ENCODE data around the gene AMN1. TPM values are rescaled to one million over a fixed set of nuclear protein-coding genes. Genes with fewer than 3 reads are reported as not detected.
"Not testable (repeated sequence)": the region's sequence is repeated elsewhere in the genome, so short reads cannot be mapped to it uniquely, and the experiment has no call there.

The AMN1 gene
- total RNA-seq, 2 experiments from 2014 or later, result 5.9 to 7.3 TPM

GRCh38 chr12:31728289-31728916 is 418 bp downstream of the AMN1 start:
- Mint-ChIP-seq H3K36me3 (peaks cover 20% of the 10 kb centered on the region), H3K9me3 (peaks cover 5% of the 10 kb centered on the region), H3K4me3 (peak overlapping the region; percentile 95), H3K27me3 (no peaks in the 10 kb centered on the region), H3K4me1 (peaks cover 27% of the 10 kb centered on the region), H3K27ac (peak overlapping the region; percentile 98)
- DNase-seq (no peak), ATAC-seq (ENCODE audit: low read depth) (no peak)
- POLR2A ChIA-PET, result interaction anchor here (0.6 to 3.4 kb wide), 25 partner anchors 9 to 378 kb away, joined by 3 to 24 read pairs (median 5); partner anchors contain the start of genes BICD1, ETFBKMT and RESF1

DNA sequence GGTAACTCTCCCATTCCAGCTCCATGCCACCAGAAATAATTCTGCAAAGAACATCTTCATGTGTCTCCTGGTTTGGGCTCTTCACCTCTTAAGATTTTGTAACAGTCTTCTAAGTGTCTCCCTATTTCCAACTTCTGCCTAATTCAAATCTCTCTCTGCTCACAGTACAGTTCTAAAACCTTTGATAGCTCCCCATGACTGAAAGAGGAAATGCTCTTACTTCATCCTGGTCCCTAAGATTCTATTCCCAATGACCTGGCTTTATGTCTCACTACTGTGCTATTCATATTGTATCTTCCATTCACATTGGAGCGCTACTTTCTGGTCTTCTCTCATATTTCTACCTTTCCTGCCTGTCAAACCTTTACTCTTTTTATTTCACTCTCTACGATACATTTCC is 1.6 kb downstream of the AMN1 start:
- Mint-ChIP-seq H3K36me3 (peaks cover 24% of the 10 kb centered on the region), H3K27me3 (no peaks in the 10 kb centered on the region), H3K4me1 (peaks cover 31% of the 10 kb centered on the region), H3K9me3 (peaks cover 7% of the 10 kb centered on the region), H3K4me3 (peak overlapping the region; percentile 67), H3K27ac (peak overlapping the region; percentile 63)
- POLR2A ChIA-PET, result interaction anchor here (1.0 to 3.4 kb wide), 3 partner anchors 169 to 239 kb away, joined by 3 to 17 read pairs (median 3); no protein-coding TSS in a partner anchor
- DNase-seq (no peak), ATAC-seq (ENCODE audit: low read depth) (no peak)

DNA sequence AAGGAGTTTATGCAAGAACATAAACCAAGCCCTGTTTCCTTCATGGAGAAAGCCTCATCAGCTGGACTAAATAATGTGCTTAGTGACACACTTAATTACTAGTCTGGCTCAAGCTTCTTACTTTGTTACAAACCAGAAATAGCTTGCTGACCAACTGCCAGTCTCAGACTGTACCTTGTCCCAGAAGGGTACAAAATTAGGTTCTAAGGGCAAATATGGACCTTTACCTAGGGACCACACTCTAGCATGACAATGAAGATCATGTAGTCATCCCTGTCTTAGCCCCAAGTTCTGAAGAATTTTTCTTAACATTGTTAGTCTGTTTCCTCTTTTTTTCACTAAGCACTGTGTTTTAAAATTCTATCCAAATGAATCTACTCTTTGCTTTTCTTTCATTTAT is 2.2 kb downstream of the AMN1 start:
- no peak overlapping the region for H3K4me3 Mint-ChIP-seq
- H3K9me3 Mint-ChIP-seq, result peaks cover 7% of the 10 kb centered on the region
- ATAC-seq (ENCODE audit: low read depth), result no peak

DNA sequence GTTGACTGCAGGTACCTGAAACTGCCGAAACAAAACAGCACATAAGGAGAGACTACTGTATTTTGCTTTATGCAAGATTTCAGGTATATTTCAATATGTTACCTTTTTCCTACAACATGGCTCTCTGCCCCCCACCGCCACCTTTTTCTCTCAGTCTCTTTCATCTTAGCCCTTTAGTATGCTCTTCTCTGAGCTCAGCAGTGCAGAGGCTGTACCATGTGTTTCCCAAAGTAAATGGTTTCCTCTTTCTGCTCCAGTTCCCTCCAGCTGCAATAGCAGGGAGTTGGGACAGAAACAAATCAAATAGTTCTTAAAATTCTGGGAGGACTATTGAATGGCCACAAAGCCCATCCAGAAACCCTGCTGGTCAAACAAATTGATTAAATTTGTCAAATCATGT is 4.3 kb downstream of the AMN1 start:
- POLR2A ChIA-PET, result interaction anchor here (0.6 to 2.4 kb wide), 2 partner anchors 65 to 190 kb away, joined by 4 to 7 read pairs; partner anchors contain the start of gene ETFBKMT
- ATAC-seq (ENCODE audit: low read depth) (no peak), DNase-seq (no peak)
- Mint-ChIP-seq H3K36me3 (peaks cover 22% of the 10 kb centered on the region), H3K27ac (peak overlapping the region; percentile 21), H3K4me3 (no peak overlapping the region), H3K27me3 (no peaks in the 10 kb centered on the region), H3K4me1 (peaks cover 29% of the 10 kb centered on the region), H3K9me3 (peaks cover 7% of the 10 kb centered on the region)

More for the DNA sequence above, 2.2 kb downstream of the AMN1 start:
- peaks cover 33% of the 10 kb centered on the region for H3K4me1 Mint-ChIP-seq
- no peaks in the 10 kb centered on the region for H3K27me3 Mint-ChIP-seq
- POLR2A ChIA-PET, result interaction anchor here (1.0 to 3.4 kb wide), 2 partner anchors 170 to 240 kb away, joined by 3 to 17 read pairs; no protein-coding TSS in a partner anchor
- H3K36me3 Mint-ChIP-seq, result peaks cover 26% of the 10 kb centered on the region
- no peak overlapping the region for H3K27ac Mint-ChIP-seq
- no peak for DNase-seq

- no peak for DNase-seq
- Mint-ChIP-seq H3K4me1 (peaks cover 28% of the 10 kb centered on the region), H3K27me3 (no peaks in the 10 kb centered on the region), H3K27ac (peak overlapping the region; percentile 87), H3K9me3 (peaks cover 10% of the 10 kb centered on the region), H3K36me3 (peaks cover 38% of the 10 kb centered on the region), H3K4me3 (peak overlapping the region; percentile 47)
- POLR2A ChIA-PET, result interaction anchor here (1.3 to 2.4 kb wide), 3 partner anchors 10 to 238 kb away, joined by 3 to 11 read pairs (median 7); partner anchors contain the start of genes ETFBKMT and RESF1
- ATAC-seq (ENCODE audit: low read depth), result no peak
Measured at GRCh38 chr12:31722580-31722979, 6.2 kb downstream of the AMN1 start.

DNA sequence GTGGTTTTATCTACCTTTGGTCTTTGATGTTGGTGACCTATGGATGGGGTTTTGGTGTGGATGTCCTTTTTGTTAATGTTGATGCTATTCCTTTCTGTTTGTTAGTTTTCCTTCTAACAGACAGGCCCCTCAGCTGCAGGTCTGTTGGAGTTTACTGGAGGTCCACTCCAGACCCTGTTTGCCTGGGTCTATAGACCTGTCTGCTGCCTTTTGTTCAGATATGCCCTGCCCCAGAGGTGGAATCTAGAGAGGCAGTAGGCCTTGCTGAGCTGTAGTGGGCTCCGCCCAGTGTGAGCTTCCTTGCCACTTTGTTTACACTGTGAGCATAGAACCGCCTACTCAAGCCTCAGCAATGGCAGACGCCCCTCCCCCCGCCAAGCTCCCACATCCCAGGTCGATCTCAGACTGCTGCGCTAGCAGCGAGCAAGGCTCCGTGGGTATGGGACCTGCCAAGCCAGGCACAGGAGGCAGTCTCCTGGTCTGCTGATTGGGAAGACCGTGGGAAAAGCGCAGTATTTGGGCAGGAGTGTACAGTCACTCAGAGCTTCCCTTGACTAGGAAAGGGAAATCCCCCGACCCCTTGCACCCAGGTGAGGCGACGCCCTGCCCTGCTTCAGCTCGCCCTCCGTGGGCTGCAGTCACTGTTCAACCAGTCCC is 10.2 kb downstream of the AMN1 start:
- ATAC-seq (ENCODE audit: low read depth); H3K4me3 Mint-ChIP-seq; DNase-seq; H3K27me3 Mint-ChIP-seq; H3K27ac Mint-ChIP-seq: not testable (repeated sequence)
- H3K9me3 Mint-ChIP-seq, result peaks cover 11% of the 10 kb centered on the region
- POLR2A ChIA-PET, result interaction anchor here (0.6 kb wide), 1 partner anchor 112 kb away, joined by 3 read pairs; no protein-coding TSS in a partner anchor
- H3K36me3 Mint-ChIP-seq, result peaks cover 34% of the 10 kb centered on the region
- peaks cover 21% of the 10 kb centered on the region for H3K4me1 Mint-ChIP-seq

DNA sequence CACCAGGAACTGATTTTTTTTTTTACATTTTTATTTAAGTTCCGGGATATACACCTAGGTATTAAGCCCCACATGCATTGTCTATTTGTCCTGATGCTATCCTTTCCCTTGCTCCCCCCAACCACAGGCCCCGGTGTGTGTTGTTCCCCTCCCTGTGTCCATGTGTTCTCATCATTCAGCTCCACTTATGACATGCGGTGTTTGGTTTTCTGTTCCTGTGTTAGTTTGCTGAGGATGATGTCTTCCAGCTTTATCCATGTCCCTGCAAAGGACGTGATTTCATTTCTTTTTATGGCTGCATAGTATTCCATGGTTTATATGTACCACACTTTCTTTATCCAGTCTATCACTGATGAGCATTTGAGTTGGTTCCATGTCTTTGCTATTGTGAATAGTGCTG is 11.8 kb downstream of the AMN1 start:
- H3K27me3 Mint-ChIP-seq; ATAC-seq (ENCODE audit: low read depth); DNase-seq; H3K9me3 Mint-ChIP-seq; H3K27ac Mint-ChIP-seq; H3K4me1 Mint-ChIP-seq; POLR2A ChIA-PET; H3K4me3 Mint-ChIP-seq: not testable (repeated sequence)
- H3K36me3 Mint-ChIP-seq, result peaks cover 29% of the 10 kb centered on the region

- ATAC-seq (ENCODE audit: low read depth) (no peak), DNase-seq (no peak)
- Mint-ChIP-seq H3K36me3 (peaks cover 24% of the 10 kb centered on the region), H3K9me3 (peaks cover 6% of the 10 kb centered on the region), H3K27me3 (no peaks in the 10 kb centered on the region), H3K27ac (peak overlapping the region; percentile 3), H3K4me1 (peaks cover 4% of the 10 kb centered on the region), H3K4me3 (no peak overlapping the region)
- POLR2A ChIA-PET, result interaction anchor here (0.7 kb wide), 1 partner anchor 13 kb away, joined by 3 read pairs; the partner anchor contains the start of gene AMN1
Measured at GRCh38 chr12:31715283-31715825, 13.5 kb downstream of the AMN1 start.

DNA sequence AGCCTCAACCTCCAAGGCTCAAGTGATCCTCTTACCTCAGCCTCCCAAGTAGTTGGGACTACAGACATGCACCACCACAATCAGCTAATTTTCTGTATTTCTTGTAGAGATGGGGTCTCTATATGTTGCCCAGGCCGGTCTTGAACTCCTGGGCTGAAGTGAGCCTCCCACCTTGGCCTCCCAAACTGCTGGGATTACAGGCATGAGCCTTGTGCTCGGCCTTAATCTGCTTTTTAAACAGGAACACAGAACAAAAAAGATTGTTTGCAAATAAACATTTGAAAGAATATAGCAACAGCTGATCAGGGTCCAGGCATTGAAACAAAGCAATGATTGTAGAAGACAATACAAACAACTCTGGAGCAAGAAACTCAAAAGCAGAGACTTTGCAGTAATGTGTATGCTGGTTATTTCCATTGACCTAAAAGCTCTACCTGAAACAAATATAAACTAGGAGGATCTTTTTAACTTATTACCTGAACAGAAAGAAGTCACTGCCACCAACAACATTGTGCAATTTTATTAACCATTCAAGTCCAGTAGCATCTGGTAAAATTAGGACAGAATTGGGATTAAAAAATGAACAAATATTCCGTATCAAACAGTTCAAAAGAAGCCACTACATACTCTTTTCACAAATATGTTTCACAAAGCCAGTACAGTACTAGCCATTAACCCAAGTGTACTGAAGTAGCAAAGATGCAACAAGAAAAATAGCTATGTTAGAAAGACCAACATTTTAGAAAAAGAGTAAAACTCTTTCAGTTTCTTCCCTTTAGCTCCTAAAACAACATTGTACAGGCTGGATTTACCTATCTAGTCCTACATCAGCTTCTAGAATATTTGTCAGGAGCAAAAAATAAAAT is 14.2 kb downstream of the AMN1 start:
- POLR2A ChIA-PET, result interaction anchor here (0.7 kb wide), 1 partner anchor 14 kb away, joined by 3 read pairs; the partner anchor contains the start of gene AMN1
- DNase-seq (no peak), ATAC-seq (ENCODE audit: low read depth) (no peak)
- H3K4me3 Mint-ChIP-seq, result no peak overlapping the region
- H3K4me1 Mint-ChIP-seq, result peaks cover 4% of the 10 kb centered on the region
- H3K9me3 Mint-ChIP-seq, result peaks cover 8% of the 10 kb centered on the region
- peaks cover 28% of the 10 kb centered on the region for H3K36me3 Mint-ChIP-seq
- no peak overlapping the region for H3K27ac Mint-ChIP-seq
- H3K27me3 Mint-ChIP-seq, result no peaks in the 10 kb centered on the region

GRCh38 chr12:31712877-31713276 is 15.9 kb downstream of the AMN1 start:
- ATAC-seq (ENCODE audit: low read depth), result no peak
- Mint-ChIP-seq H3K36me3 (peaks cover 24% of the 10 kb centered on the region), H3K27ac (no peak overlapping the region), H3K27me3 (no peaks in the 10 kb centered on the region), H3K4me3 (no peak overlapping the region), H3K4me1 (peaks cover 4% of the 10 kb centered on the region), H3K9me3 (peaks cover 10% of the 10 kb centered on the region)
- POLR2A ChIA-PET, result no interaction called here
- DNase-seq, result no peak

GRCh38 chr12:31710021-31710818 is 18.6 kb downstream of the AMN1 start:
- no peak overlapping the region for H3K4me3 Mint-ChIP-seq
- no peak for DNase-seq
- H3K4me1 Mint-ChIP-seq, result peaks cover under 1% of the 10 kb centered on the region
- H3K36me3 Mint-ChIP-seq, result peaks cover 27% of the 10 kb centered on the region
- POLR2A ChIA-PET, result interaction anchor here (0.6 to 0.7 kb wide), 2 partner anchors 155 to 406 kb away, joined by 3 to 7 read pairs; no protein-coding TSS in a partner anchor
- no peak overlapping the region for H3K27ac Mint-ChIP-seq
- H3K27me3 Mint-ChIP-seq, result no peaks in the 10 kb centered on the region
- no peak for ATAC-seq (ENCODE audit: low read depth)
- peaks cover 13% of the 10 kb centered on the region for H3K9me3 Mint-ChIP-seq

- H3K27ac Mint-ChIP-seq; H3K27me3 Mint-ChIP-seq; H3K4me3 Mint-ChIP-seq; DNase-seq; ATAC-seq (ENCODE audit: low read depth); POLR2A ChIA-PET; H3K4me1 Mint-ChIP-seq: not testable (repeated sequence)
- H3K9me3 Mint-ChIP-seq, result peaks cover 13% of the 10 kb centered on the region
- H3K36me3 Mint-ChIP-seq, result peaks cover 26% of the 10 kb centered on the region
Measured at GRCh38 chr12:31708118-31708517, 20.7 kb downstream of the AMN1 start.

Measured in activated naive CD8-positive, alpha-beta T cell treated with anti-CD3 and anti-CD28 coated beads, Interleukin-2, amount 10 ng/mL, durations not matched to agents 7 days and 5 days (primary cell).